GM12878 (cell line): Measurements from ENCODE around the gene ZNF710. TPM values are rescaled to one million over a fixed set of nuclear protein-coding genes. Genes with fewer than 3 reads are reported as not detected.

Experiments
- JUNB ChIP-seq: IDR thresholded peaks from 2 replicates; pipeline ENCODE4 v1.6.1; 2016; ENCODE audit warnings: antibody characterized with exemption, mild to moderate bottlenecking
- JUND ChIP-seq: IDR thresholded peaks from 2 replicates; pipeline ENCODE4 v1.6.1; 2012; ENCODE audit warnings: low read depth, mild to moderate bottlenecking, low read length, improper control_type of control experiment, moderate library complexity
- MEF2A ChIP-seq: IDR thresholded peaks from 2 replicates; pipeline ENCODE4 v1.6.1; 2011; ENCODE audit warnings: low read depth, mild to moderate bottlenecking, low read length, moderate library complexity; ENCODE audit not compliant: insufficient read depth
- SIN3A ChIP-seq: IDR thresholded peaks from 2 replicates; pipeline ENCODE4 v1.6.1; 2012; ENCODE audit warnings: low read depth, low read length, improper control_type of control experiment
- YY1 ChIP-seq: IDR thresholded peaks from 2 replicates; pipeline ENCODE4 v1.6.1; 2011; ENCODE audit warnings: low read depth, mild to moderate bottlenecking, low read length
- polyA plus RNA-seq, 11 experiments: library from polyadenylated mRNA; depleted of rRNA in 4 of 11; unstranded in 6 of 11; stranded (reverse) in 5 of 11; fragments of >200 nt; fragmentation: Nextera tagmentation in 4 of 11; fragmentation: Illumina TruSeq in 1 of 11; extraction: Ambion mirVana in 4 of 11; extraction: Trizol in 1 of 11; gene quantifications; 1 replicate in 1 of 11; 2 replicates in 10 of 11; pipeline versions ENCODE4 v1.2.1 to v1.2.3, GENCODE V29; 2011 to 2016; ENCODE audit warnings: inconsistent platforms in 2 of 11, missing spikeins in 2 of 11, low read depth in 1 of 11
- total RNA-seq, 4 experiments: library from RNA; depleted of rRNA in 3 of 4; stranded (reverse); fragments of >200 nt in 3 of 4; fragmentation: Illumina TruSeq in 1 of 4; extraction: Trizol in 1 of 4; gene quantifications; 2 replicates each; pipeline versions ENCODE4 v1.2.1 to v1.2.3, GENCODE V29; 2013 to 2021
- TF ChIP-seq, protein P1 (sequence below): fragments of 450-650 bp; IDR thresholded peaks from 2 replicates; pipeline ENCODE4 v1.6.1; 2018; ENCODE audit warnings: mild to moderate bottlenecking, low read depth, moderate library complexity; ENCODE audit not compliant: partially characterized antibody
- TF ChIP-seq, protein P2 (sequence below): IDR thresholded peaks from 2 replicates; pipeline ENCODE4 v1.6.1; 2012; ENCODE audit warnings: low read depth, low read length, improper control_type of control experiment

ZNF710 gene
- total and polyA plus RNA-seq, 10 of the 15 experiments (the other 5 are each of a cell fraction or from before 2014, with no cell fraction given) = 1.4 to 43.5 (median 9.8) TPM

DNA sequence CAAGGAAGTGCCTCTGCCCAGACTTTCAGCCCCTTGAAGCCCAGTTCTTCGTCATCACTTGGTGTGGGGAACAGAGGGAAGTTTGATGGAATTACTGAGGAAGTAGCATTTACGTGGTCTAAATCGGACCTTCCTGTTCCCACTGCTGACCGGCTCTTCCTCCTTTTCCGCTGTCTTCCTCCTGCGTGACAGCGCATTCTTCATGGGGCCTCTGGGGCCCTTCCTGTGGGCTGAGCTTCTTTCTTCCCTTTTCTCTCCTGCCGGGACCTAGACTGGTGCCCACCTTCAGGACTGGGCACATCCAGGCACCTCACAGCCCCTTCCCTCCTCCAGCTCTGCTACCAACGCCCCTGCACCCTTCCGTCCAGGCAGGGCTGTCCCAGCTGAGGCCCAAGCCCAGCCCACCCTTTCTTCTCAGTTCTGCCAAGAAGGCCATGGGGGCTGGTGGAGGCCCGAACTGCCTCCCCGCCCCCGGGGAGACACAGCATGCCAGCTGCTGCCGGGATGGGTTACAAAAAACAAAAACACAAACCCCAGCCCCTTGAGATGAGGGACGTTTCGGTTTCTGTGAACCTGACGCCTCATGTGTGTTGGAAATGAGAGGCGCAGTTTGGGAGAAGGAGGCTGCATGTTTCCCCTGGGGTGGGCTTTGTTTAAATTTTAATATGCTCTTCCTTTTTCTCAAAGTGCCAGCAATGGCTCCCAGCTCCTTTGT, 19.1 kb downstream of the ZNF710 start (continued):
- TF ChIP-seq YY1 = no peak
- TF ChIP-seq, protein P1, sequence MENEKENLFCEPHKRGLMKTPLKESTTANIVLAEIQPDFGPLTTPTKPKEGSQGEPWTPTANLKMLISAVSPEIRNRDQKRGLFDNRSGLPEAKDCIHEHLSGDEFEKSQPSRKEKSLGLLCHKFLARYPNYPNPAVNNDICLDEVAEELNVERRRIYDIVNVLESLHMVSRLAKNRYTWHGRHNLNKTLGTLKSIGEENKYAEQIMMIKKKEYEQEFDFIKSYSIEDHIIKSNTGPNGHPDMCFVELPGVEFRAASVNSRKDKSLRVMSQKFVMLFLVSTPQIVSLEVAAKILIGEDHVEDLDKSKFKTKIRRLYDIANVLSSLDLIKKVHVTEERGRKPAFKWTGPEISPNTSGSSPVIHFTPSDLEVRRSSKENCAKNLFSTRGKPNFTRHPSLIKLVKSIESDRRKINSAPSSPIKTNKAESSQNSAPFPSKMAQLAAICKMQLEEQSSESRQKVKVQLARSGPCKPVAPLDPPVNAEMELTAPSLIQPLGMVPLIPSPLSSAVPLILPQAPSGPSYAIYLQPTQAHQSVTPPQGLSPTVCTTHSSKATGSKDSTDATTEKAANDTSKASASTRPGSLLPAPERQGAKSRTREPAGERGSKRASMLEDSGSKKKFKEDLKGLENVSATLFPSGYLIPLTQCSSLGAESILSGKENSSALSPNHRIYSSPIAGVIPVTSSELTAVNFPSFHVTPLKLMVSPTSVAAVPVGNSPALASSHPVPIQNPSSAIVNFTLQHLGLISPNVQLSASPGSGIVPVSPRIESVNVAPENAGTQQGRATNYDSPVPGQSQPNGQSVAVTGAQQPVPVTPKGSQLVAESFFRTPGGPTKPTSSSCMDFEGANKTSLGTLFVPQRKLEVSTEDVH = no peak
- TF ChIP-seq JUNB = no peak
- TF ChIP-seq SIN3A = no peak
- no peak for TF ChIP-seq JUND
- no peak for TF ChIP-seq MEF2A
- TF ChIP-seq, protein P2, sequence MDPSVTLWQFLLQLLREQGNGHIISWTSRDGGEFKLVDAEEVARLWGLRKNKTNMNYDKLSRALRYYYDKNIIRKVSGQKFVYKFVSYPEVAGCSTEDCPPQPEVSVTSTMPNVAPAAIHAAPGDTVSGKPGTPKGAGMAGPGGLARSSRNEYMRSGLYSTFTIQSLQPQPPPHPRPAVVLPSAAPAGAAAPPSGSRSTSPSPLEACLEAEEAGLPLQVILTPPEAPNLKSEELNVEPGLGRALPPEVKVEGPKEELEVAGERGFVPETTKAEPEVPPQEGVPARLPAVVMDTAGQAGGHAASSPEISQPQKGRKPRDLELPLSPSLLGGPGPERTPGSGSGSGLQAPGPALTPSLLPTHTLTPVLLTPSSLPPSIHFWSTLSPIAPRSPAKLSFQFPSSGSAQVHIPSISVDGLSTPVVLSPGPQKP = no peak
